Measurements from ENCODE around the gene STOML2. TPM values are rescaled to one million over a fixed set of nuclear protein-coding genes. Genes with fewer than 3 reads are reported as not detected.

Gene STOML2
- total and polyA plus RNA-seq, 4 donors = 50.3 to 116 (median 80.7) TPM

DNA sequence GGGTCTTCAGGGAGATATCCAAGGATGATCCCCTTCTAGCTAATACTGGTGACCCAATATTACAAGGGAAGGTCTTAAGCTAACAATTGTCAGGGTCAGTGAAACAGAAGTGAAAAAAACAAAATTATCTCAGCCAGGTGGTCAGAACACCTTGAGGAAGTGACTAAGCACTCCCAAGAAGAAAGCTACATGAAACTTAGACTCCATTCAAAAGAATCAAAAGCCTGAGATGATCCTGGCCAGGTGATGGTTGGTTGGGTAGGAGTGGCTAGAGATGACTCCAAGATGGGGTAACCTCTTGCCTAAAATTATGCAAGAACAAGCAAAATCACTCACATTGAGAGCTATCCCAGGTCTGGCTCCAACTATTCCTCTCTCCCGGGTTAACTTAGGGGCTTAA, 35.9 kb downstream of the STOML2 start:
- H3K36me3 ChIP-seq (ENCODE audit: control insufficient read depth in 4 of 4, insufficient read depth in 4 of 4, low read length in 4 of 4) = peaks cover 46 to 52% (median 50%) of the 10 kb centered on the region in 4 donors
- peaks cover 6 to 23% (median 18%) of the 10 kb centered on the region in 5 donors for H3K4me1 ChIP-seq (ENCODE audit: control insufficient read depth in 5 of 5, insufficient read depth in 5 of 5, low read length in 5 of 5)
- no peak overlapping the region for H3K9ac ChIP-seq (ENCODE audit: insufficient read depth in 1 of 2, low read length in 2 of 2)
- H3K27me3 ChIP-seq (ENCODE audit: control insufficient read depth in 3 of 3, insufficient read depth in 3 of 3, low read length in 2 of 3) = no peaks in the 10 kb centered on the region
- no peak overlapping the region for H3K27ac ChIP-seq (ENCODE audit: low read depth in 1 of 2, low read length in 1 of 2)
- ATAC-seq (ENCODE audit: insufficient read depth, low FRiP score) (no peak), DNase-seq (no peak)
- no peak overlapping the region for H3K4me3 ChIP-seq
- H3K9me3 ChIP-seq (ENCODE audit: control insufficient read depth in 4 of 4, insufficient read depth in 3 of 4, low read length in 3 of 4) = no peaks in the 10 kb centered on the region
- TF ChIP-seq, protein P1, sequence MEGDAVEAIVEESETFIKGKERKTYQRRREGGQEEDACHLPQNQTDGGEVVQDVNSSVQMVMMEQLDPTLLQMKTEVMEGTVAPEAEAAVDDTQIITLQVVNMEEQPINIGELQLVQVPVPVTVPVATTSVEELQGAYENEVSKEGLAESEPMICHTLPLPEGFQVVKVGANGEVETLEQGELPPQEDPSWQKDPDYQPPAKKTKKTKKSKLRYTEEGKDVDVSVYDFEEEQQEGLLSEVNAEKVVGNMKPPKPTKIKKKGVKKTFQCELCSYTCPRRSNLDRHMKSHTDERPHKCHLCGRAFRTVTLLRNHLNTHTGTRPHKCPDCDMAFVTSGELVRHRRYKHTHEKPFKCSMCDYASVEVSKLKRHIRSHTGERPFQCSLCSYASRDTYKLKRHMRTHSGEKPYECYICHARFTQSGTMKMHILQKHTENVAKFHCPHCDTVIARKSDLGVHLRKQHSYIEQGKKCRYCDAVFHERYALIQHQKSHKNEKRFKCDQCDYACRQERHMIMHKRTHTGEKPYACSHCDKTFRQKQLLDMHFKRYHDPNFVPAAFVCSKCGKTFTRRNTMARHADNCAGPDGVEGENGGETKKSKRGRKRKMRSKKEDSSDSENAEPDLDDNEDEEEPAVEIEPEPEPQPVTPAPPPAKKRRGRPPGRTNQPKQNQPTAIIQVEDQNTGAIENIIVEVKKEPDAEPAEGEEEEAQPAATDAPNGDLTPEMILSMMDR (IDR thresholded peaks at IDR 0.05; ENCODE audit: control extremely low read depth, extremely low read depth) = no peak
- 96 to 98% methylated on average over 1 of the region's 1 CpG for WGBS, 2 donors

DNA sequence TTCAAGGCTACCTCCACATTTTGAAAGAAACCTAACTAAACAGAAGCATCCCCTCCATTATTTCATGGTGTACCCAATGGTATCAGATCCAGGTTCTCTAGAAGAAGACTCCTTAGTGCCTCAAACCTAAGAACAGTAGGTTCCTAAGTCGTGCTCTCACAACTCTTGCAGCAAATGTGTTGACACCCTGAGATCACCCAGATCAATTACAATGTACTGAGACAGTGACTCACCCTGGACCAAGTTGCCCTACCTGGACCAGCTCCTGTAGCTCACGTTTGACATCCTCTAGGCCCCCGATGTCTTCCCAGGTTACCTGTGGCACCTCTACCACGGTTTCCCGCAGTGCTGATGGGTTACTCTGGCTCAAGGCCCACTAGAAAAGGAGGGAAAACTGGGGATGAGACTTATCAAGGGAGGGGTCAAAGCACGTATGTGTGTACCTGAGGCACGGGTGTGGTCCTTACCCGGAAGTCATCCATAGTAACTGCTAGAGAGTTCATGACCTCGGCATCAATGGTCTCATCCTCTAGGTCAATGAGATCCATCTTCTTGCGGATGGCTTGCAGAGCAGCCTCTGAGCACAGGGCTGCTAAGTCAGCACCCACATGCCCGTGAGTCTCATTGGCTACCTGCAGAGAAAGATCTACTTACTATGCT, 42.3 kb downstream of the STOML2 start:
- 95 to 96% methylated on average over 11 of the region's 11 CpGs for WGBS, 2 donors
- H3K27me3 ChIP-seq (ENCODE audit: control insufficient read depth in 3 of 3, insufficient read depth in 3 of 3, low read length in 2 of 3) = no peaks in the 10 kb centered on the region

DNA sequence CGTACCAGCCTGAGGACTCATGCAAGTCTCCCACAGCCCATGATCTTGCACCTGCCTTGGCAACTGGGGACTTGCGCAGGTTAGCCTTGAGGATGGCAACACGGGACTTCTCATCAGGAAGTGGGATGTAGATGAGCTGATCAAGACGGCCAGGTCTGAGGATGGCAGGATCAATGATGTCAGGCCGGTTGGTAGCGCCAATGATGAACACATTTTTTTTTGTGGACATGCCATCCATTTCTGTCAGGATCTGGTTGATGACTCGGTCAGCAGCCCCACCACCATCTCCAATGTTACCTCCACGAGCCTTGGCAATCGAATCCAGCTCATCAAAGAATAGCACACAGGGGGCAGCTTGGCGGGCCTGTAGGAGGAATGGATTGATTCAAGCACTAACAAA, 43.5 kb downstream of the STOML2 start:
- Histone ChIP-seq H3K36me3 (ENCODE audit: control insufficient read depth in 4 of 4, insufficient read depth in 4 of 4, low read length in 4 of 4) (peaks cover 67 to 91% (median 81%) of the 10 kb centered on the region in 4 donors), H3K9ac (ENCODE audit: insufficient read depth in 1 of 2, low read length in 2 of 2) (no peak overlapping the region), H3K4me1 (ENCODE audit: control insufficient read depth in 5 of 5, insufficient read depth in 5 of 5, low read length in 5 of 5) (no peaks in the 10 kb centered on the region), H3K27me3 (ENCODE audit: control insufficient read depth in 3 of 3, insufficient read depth in 3 of 3, low read length in 2 of 3) (no peaks in the 10 kb centered on the region), H3K4me3 (no peak overlapping the region), H3K27ac (ENCODE audit: low read depth in 1 of 2, low read length in 1 of 2) (no peak overlapping the region), H3K9me3 (ENCODE audit: control insufficient read depth in 4 of 4, insufficient read depth in 3 of 4, low read length in 3 of 4) (no peaks in the 10 kb centered on the region)
- ATAC-seq (ENCODE audit: insufficient read depth, low FRiP score) (no peak), DNase-seq (no peak)
- TF ChIP-seq, protein P1 (IDR thresholded peaks at IDR 0.05; ENCODE audit: control extremely low read depth, extremely low read depth) = no peak
- 94% methylated on average over 10 of the region's 10 CpGs for WGBS, 2 donors

More for the DNA sequence above, 42.3 kb downstream of the STOML2 start:
- Histone ChIP-seq H3K36me3 (ENCODE audit: control insufficient read depth in 4 of 4, insufficient read depth in 4 of 4, low read length in 4 of 4) (peaks cover 77 to 92% (median 90%) of the 10 kb centered on the region in 4 donors), H3K9ac (ENCODE audit: insufficient read depth in 1 of 2, low read length in 2 of 2) (no peak overlapping the region), H3K4me1 (ENCODE audit: control insufficient read depth in 5 of 5, insufficient read depth in 5 of 5, low read length in 5 of 5) (no peaks in the 10 kb centered on the region), H3K9me3 (ENCODE audit: control insufficient read depth in 4 of 4, insufficient read depth in 3 of 4, low read length in 3 of 4) (no peaks in the 10 kb centered on the region), H3K27ac (ENCODE audit: low read depth in 1 of 2, low read length in 1 of 2) (no peak overlapping the region), H3K4me3 (no peak overlapping the region)
- TF ChIP-seq, protein P1 (IDR thresholded peaks at IDR 0.05; ENCODE audit: control extremely low read depth, extremely low read depth) = no peak
- ATAC-seq (ENCODE audit: insufficient read depth, low FRiP score) (no peak), DNase-seq (no peak)

DNA sequence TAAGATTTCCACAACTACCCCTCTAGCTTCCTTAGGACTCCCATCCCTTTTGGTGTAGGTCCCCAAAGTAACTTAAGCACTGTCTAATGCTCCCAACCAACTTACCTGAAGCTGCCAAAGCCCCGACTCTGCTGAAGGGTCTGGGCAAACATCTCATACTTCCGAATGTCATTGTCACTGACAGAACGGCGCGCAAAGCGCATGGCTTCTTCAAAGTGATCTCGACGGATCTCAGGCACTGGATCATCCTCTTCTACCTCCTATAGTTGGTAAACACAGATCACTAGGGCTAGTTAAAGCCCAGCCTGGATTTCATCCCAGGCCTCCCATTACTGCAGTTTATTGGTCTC, 45.7 kb downstream of the STOML2 start:
- Histone ChIP-seq H3K4me3 (no peak overlapping the region), H3K36me3 (ENCODE audit: control insufficient read depth in 4 of 4, insufficient read depth in 4 of 4, low read length in 4 of 4) (peaks cover 51 to 78% (median 66%) of the 10 kb centered on the region in 4 donors), H3K4me1 (ENCODE audit: control insufficient read depth in 5 of 5, insufficient read depth in 5 of 5, low read length in 5 of 5) (no peaks in the 10 kb centered on the region), H3K9ac (ENCODE audit: insufficient read depth in 1 of 2, low read length in 2 of 2) (no peak overlapping the region), H3K27ac (ENCODE audit: low read depth in 1 of 2, low read length in 1 of 2) (no peak overlapping the region), H3K9me3 (ENCODE audit: control insufficient read depth in 4 of 4, insufficient read depth in 3 of 4, low read length in 3 of 4) (no peaks in the 10 kb centered on the region), H3K27me3 (ENCODE audit: control insufficient read depth in 3 of 3, insufficient read depth in 3 of 3, low read length in 2 of 3) (no peaks in the 10 kb centered on the region)
- WGBS, 2 donors = 96 to 98% methylated on average over 8 of the region's 8 CpGs
- no peak for ATAC-seq (ENCODE audit: insufficient read depth, low FRiP score)
- TF ChIP-seq, protein P1 (IDR thresholded peaks at IDR 0.05; ENCODE audit: control extremely low read depth, extremely low read depth) = no peak
- no peak for DNase-seq
